K562 (cell line): ENCODE measurements around the gene GREB1. TPM values are rescaled to one million over a fixed set of nuclear protein-coding genes. Genes with fewer than 3 reads are reported as not detected.

Experiments used
- HDAC1 ChIP-seq, 2 experiments: fragments of 450-650 bp; IDR thresholded peaks; 2 replicates each; pipeline ENCODE4 v1.6.1; 2016 to 2017; ENCODE audit warnings: inconsistent platforms in 1 of 2, mild to moderate bottlenecking in 1 of 2, moderate library complexity in 1 of 2
- MYNN ChIP-seq, 2 experiments: sonication (generic); formaldehyde crosslinking in 1 of 2; IDR thresholded peaks; 2 replicates each; pipeline versions ENCODE4 v1.5.0 to v1.6.1; 2016 to 2020; ENCODE audit warnings: antibody characterized with exemption in 1 of 2, missing genetic modification reagents in 1 of 2
- NRF1 ChIP-seq, 2 experiments: fragments of 450-650 bp; IDR thresholded peaks in 1 of 2; conservative IDR thresholded peaks in 1 of 2; 2 replicates each; pipeline ENCODE4 v1.6.1; 2014; ENCODE audit warnings: mild to moderate bottlenecking in 2 of 2
- ZNF134 ChIP-seq: fragments of 250-450 bp; sonication (Bioruptor Pico); conservative IDR thresholded peaks from 2 replicates; pipeline ENCODE4 v1.4.0; 2020
- polyA plus RNA-seq, 8 experiments: library from polyadenylated mRNA; depleted of rRNA in 4 of 8; stranded (reverse) in 5 of 8; unstranded in 3 of 8; fragments of >200 nt; fragmentation: Nextera tagmentation in 2 of 8; fragmentation: Illumina TruSeq in 1 of 8; extraction: Ambion mirVana in 2 of 8; extraction: Trizol in 1 of 8; gene quantifications; 2 replicates each; pipeline versions ENCODE4 v1.2.1 to v1.2.3, GENCODE V29; 2011 to 2014; ENCODE audit warnings: inconsistent platforms in 1 of 8, missing spikeins in 1 of 8
- total RNA-seq, 7 experiments: library from RNA; depleted of rRNA in 6 of 7; stranded (reverse); fragments of >200 nt in 6 of 7; fragmentation: Illumina TruSeq in 2 of 7; extraction: Trizol in 2 of 7; gene quantifications; 2 replicates each; pipeline versions ENCODE4 v1.2.1 to v1.2.3, GENCODE V29; 2011 to 2021; ENCODE audit warnings: low replicate concordance in 1 of 7
- TF ChIP-seq, protein P1 (sequence below), 2 experiments: fragments of 450-650 bp; IDR thresholded peaks; 2 replicates each; pipeline ENCODE4 v1.6.1; 2016; ENCODE audit warnings: mild to moderate bottlenecking in 2 of 2, borderline replicate concordance in 1 of 2, low read depth in 1 of 2, moderate library complexity in 1 of 2
- TF ChIP-seq, protein P2 (sequence below): fragments of 200-600 bp; sonication (generic); IDR thresholded peaks from one replicate; pipeline ENCODE4 v1.6.1; 2012; ENCODE audit warnings: mild to moderate bottlenecking, low read depth, low read length, inconsistent platforms
- TF ChIP-seq, protein P3 (sequence below): sonication (generic); formaldehyde crosslinking; IDR thresholded peaks from 2 replicates; pipeline ENCODE4 v1.8.0; 2022; ENCODE audit warnings: mild to moderate bottlenecking, missing genetic modification reagents

Gene GREB1
- total and polyA plus RNA-seq, 9 of the 15 experiments (the other 6 are each of a cell fraction or from before 2014, with no cell fraction given) = 0.04 to 0.86 (median 0.10) TPM; not detected in 1

DNA sequence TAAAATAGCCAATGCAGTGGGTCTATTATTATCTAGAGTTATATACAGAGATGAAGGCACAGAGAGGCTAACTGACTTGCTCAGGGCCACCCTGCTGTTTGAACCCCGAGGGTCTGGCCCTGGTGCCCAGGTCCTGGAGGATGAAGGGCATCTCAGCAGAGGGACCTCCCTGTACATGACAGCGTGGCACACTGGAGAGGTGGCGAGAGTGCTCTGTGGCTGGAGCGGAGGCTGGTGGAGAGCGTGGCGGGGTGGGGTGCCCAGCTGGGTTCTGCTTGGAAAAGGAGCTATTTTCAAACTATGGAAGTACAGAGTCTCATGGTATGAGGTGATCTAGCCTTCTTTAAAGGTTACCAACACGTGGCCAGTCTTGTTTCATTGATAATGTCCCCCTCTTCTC is 35.8 kb downstream of the GREB1 start (continued):
- TF ChIP-seq, protein P1, sequence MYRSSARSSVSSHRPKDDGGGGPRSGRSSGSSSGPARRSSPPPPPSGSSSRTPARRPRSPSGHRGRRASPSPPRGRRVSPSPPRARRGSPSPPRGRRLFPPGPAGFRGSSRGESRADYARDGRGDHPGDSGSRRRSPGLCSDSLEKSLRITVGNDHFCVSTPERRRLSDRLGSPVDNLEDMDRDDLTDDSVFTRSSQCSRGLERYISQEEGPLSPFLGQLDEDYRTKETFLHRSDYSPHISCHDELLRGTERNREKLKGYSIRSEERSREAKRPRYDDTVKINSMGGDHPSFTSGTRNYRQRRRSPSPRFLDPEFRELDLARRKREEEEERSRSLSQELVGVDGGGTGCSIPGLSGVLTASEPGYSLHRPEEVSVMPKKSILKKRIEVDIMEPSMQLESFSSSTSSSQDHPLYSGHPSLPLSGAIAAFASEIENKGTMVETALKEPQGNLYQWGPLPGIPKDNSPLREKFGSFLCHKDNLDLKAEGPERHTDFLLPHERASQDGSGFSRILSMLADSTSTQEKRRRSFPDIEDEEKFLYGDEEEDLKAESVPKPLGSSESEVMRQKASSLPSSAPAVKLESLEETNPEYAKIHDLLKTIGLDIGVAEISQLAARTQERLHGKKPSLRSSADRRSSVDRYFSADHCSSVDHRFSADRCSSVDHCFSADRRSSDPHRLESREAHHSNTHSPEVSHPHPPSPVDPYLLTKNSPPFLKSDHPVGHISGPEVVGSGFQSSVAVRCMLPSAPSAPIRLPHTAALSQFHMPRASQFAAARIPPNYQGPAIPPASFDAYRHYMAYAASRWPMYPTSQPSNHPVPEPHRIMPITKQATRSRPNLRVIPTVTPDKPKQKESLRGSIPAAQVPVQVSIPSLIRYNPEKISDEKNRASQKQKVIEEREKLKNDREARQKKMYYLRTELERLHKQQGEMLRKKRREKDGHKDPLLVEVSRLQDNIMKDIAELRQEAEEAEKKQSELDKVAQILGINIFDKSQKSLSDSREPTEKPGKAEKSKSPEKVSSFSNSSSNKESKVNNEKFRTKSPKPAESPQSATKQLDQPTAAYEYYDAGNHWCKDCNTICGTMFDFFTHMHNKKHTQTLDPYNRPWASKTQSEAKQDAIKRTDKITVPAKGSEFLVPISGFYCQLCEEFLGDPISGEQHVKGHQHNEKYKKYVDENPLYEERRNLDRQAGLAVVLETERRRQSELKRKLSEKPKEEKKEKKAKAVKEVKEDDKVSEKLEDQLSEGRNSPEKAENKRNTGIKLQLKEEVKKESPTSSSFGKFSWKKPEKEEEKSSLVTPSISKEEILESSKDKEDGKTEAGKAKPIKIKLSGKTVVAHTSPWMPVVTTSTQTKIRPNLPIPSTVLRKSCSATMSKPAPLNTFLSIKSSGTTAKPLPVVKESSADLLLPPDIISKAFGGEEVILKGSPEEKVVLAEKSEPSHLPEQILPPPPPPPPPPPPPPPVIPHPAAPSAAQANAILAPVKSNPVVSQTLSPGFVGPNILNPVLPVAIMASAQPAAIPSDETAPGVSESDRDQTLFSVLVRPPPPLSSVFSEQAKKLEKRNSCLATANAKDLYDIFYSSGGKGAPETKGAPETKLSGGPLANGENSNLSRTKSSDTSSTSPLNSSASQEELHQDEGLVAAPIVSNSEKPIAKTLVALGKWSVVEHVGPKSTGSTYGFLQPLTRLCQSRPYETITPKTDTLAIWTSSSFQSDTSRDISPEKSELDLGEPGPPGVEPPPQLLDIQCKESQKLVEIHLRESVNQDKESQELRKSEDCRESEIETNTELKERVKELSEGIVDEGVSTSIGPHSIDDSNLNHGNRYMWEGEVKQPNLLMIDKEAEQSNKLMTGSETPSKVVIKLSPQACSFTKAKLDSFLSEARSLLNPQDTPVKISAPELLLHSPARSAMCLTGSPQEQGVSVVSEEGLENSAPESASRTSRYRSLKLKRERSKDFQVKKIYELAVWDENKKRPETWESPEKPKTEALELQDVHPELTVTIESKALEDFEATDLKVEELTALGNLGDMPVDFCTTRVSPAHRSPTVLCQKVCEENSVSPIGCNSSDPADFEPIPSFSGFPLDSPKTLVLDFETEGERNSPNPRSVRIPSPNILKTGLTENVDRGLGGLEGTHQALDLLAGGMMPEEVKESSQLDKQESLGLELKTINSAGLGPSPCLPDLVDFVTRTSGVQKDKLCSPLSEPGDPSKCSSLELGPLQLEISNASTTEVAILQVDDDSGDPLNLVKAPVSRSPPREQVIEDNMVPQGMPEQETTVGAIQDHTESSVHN (IDR thresholded peaks at IDR 0.05; ENCODE audit: borderline replicate concordance in 1 of 2, low read depth in 1 of 2) = no peak
- no peak for TF ChIP-seq NRF1 (conservative IDR thresholded peaks at IDR 0.05 in 1 of 2, IDR thresholded peaks at IDR 0.05 in 1 of 2)
- no peak for TF ChIP-seq ZNF134
- TF ChIP-seq, protein P2, sequence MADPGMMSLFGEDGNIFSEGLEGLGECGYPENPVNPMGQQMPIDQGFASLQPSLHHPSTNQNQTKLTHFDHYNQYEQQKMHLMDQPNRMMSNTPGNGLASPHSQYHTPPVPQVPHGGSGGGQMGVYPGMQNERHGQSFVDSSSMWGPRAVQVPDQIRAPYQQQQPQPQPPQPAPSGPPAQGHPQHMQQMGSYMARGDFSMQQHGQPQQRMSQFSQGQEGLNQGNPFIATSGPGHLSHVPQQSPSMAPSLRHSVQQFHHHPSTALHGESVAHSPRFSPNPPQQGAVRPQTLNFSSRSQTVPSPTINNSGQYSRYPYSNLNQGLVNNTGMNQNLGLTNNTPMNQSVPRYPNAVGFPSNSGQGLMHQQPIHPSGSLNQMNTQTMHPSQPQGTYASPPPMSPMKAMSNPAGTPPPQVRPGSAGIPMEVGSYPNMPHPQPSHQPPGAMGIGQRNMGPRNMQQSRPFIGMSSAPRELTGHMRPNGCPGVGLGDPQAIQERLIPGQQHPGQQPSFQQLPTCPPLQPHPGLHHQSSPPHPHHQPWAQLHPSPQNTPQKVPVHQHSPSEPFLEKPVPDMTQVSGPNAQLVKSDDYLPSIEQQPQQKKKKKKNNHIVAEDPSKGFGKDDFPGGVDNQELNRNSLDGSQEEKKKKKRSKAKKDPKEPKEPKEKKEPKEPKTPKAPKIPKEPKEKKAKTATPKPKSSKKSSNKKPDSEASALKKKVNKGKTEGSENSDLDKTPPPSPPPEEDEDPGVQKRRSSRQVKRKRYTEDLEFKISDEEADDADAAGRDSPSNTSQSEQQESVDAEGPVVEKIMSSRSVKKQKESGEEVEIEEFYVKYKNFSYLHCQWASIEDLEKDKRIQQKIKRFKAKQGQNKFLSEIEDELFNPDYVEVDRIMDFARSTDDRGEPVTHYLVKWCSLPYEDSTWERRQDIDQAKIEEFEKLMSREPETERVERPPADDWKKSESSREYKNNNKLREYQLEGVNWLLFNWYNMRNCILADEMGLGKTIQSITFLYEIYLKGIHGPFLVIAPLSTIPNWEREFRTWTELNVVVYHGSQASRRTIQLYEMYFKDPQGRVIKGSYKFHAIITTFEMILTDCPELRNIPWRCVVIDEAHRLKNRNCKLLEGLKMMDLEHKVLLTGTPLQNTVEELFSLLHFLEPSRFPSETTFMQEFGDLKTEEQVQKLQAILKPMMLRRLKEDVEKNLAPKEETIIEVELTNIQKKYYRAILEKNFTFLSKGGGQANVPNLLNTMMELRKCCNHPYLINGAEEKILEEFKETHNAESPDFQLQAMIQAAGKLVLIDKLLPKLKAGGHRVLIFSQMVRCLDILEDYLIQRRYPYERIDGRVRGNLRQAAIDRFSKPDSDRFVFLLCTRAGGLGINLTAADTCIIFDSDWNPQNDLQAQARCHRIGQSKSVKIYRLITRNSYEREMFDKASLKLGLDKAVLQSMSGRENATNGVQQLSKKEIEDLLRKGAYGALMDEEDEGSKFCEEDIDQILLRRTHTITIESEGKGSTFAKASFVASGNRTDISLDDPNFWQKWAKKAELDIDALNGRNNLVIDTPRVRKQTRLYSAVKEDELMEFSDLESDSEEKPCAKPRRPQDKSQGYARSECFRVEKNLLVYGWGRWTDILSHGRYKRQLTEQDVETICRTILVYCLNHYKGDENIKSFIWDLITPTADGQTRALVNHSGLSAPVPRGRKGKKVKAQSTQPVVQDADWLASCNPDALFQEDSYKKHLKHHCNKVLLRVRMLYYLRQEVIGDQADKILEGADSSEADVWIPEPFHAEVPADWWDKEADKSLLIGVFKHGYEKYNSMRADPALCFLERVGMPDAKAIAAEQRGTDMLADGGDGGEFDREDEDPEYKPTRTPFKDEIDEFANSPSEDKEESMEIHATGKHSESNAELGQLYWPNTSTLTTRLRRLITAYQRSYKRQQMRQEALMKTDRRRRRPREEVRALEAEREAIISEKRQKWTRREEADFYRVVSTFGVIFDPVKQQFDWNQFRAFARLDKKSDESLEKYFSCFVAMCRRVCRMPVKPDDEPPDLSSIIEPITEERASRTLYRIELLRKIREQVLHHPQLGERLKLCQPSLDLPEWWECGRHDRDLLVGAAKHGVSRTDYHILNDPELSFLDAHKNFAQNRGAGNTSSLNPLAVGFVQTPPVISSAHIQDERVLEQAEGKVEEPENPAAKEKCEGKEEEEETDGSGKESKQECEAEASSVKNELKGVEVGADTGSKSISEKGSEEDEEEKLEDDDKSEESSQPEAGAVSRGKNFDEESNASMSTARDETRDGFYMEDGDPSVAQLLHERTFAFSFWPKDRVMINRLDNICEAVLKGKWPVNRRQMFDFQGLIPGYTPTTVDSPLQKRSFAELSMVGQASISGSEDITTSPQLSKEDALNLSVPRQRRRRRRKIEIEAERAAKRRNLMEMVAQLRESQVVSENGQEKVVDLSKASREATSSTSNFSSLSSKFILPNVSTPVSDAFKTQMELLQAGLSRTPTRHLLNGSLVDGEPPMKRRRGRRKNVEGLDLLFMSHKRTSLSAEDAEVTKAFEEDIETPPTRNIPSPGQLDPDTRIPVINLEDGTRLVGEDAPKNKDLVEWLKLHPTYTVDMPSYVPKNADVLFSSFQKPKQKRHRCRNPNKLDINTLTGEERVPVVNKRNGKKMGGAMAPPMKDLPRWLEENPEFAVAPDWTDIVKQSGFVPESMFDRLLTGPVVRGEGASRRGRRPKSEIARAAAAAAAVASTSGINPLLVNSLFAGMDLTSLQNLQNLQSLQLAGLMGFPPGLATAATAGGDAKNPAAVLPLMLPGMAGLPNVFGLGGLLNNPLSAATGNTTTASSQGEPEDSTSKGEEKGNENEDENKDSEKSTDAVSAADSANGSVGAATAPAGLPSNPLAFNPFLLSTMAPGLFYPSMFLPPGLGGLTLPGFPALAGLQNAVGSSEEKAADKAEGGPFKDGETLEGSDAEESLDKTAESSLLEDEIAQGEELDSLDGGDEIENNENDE = no peak
- no peak for TF ChIP-seq MYNN (IDR thresholded peaks at IDR 0.05)
- no peak for TF ChIP-seq MYNN (CRISPR knock-in tag; IDR thresholded peaks at IDR 0.05)
- no peak for TF ChIP-seq HDAC1 (IDR thresholded peaks at IDR 0.05)
- TF ChIP-seq, protein P3, sequence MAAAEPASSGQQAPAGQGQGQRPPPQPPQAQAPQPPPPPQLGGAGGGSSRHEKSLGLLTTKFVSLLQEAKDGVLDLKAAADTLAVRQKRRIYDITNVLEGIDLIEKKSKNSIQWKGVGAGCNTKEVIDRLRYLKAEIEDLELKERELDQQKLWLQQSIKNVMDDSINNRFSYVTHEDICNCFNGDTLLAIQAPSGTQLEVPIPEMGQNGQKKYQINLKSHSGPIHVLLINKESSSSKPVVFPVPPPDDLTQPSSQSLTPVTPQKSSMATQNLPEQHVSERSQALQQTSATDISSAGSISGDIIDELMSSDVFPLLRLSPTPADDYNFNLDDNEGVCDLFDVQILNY (CRISPR knock-in tag) = no peak
